Measurements from ENCODE around the gene MYO3B.

DNA sequence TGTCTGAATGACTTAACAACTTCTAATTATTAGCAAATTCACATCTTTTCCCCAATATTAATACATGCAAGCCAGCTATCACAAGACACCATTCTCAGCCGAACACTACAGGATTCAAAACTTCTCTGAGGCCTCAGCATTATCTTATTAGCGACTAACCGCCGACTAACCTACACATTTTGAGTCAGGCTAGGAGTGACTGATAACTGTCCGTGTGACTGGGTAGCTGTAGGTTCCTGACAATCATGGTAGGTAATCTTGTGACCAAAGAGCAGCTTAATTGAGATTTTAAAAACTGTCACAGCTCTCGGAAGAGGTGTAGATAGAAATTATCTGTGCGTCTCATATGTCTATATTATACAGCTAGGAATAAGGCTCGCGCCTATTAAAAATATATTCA, 493.1 kb downstream of the MYO3B start:
- TF ChIP-seq POLR2A (IDR thresholded peaks at IDR 0.05; ENCODE audit: low read length) (no peak), GATA1 (IDR thresholded peaks at IDR 0.05; ENCODE audit: low read depth, low read length) (no peak)
